Neural crest cell (in vitro differentiated cells): ENCODE measurements around the gene ARHGEF4. TPM values are rescaled to one million over a fixed set of nuclear protein-coding genes. Genes with fewer than 3 reads are reported as not detected.

Experiments
- DNase-seq: peaks from one replicate; pipeline ENCODE4 v3.0.0; 2021; ENCODE audit warnings: low read depth, mixed read lengths, low spot score
- H3K27ac Mint-ChIP-seq: one replicate; pipeline ENCODE4 v1.8.0; 2021; ENCODE audit warnings: mild to moderate bottlenecking, mixed read lengths; ENCODE audit not compliant: unreplicated experiment
- H3K27me3 Mint-ChIP-seq: 2 replicates; pipeline ENCODE4 v1.8.0; 2021; ENCODE audit warnings: low read depth, mild to moderate bottlenecking, mixed read lengths
- H3K36me3 Mint-ChIP-seq: 2 replicates; pipeline ENCODE4 v1.8.0; 2021; ENCODE audit warnings: low read depth, mild to moderate bottlenecking, mixed read lengths
- H3K4me1 Mint-ChIP-seq: 2 replicates; pipeline ENCODE4 v1.8.0; 2021; ENCODE audit warnings: mixed read lengths
- H3K4me3 Mint-ChIP-seq: one replicate; pipeline ENCODE4 v1.8.0; 2021; ENCODE audit warnings: mild to moderate bottlenecking, mixed read lengths
- H3K9me3 Mint-ChIP-seq: 2 replicates; pipeline ENCODE4 v1.8.0; 2021; ENCODE audit warnings: mixed read lengths
- total RNA-seq: library from RNA; stranded (reverse); gene quantifications from 2 replicates; pipeline ENCODE4 v1.2.1, GENCODE V29; 2021
- TF ChIP-seq, protein P1 (sequence below): fragments of 200-600 bp; sonication (generic); conservative IDR thresholded peaks from 2 replicates; pipeline ENCODE4 v1.5.0; 2021; ENCODE audit warnings: antibody characterized with exemption, mild to moderate bottlenecking

The ARHGEF4 gene
- total RNA-seq, 1 donor from 2014 or later, result 22.1 TPM

DNA sequence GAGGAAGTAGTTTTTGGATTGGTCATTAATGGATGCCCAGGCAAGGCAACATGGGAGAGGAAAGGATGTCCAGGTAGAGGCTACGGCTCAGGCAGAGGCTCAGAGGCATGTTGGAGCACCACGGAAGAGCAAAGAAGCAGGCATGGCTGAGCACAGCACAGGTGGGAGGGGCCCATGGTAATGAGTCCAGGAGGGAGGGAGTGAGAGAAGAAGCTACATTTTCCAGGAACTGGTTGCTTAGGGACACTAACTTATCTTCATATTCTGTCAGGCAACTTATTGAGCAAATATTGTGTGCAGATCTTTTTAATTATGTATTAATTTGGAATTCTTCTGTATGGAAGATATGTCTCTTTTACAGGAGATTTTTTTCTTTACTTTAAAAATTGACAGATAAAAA lies 42.2 kb downstream of the ARHGEF4 start:
- no peaks in the 10 kb centered on the region for H3K27me3 Mint-ChIP-seq
- H3K9me3 Mint-ChIP-seq, result peaks cover 5% of the 10 kb centered on the region
- DNase-seq, result no peak
- no peak overlapping the region for H3K4me3 Mint-ChIP-seq
- TF ChIP-seq, protein P1, sequence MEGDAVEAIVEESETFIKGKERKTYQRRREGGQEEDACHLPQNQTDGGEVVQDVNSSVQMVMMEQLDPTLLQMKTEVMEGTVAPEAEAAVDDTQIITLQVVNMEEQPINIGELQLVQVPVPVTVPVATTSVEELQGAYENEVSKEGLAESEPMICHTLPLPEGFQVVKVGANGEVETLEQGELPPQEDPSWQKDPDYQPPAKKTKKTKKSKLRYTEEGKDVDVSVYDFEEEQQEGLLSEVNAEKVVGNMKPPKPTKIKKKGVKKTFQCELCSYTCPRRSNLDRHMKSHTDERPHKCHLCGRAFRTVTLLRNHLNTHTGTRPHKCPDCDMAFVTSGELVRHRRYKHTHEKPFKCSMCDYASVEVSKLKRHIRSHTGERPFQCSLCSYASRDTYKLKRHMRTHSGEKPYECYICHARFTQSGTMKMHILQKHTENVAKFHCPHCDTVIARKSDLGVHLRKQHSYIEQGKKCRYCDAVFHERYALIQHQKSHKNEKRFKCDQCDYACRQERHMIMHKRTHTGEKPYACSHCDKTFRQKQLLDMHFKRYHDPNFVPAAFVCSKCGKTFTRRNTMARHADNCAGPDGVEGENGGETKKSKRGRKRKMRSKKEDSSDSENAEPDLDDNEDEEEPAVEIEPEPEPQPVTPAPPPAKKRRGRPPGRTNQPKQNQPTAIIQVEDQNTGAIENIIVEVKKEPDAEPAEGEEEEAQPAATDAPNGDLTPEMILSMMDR, result no peak
- H3K4me1 Mint-ChIP-seq, result peaks cover 11% of the 10 kb centered on the region
- no peak overlapping the region for H3K27ac Mint-ChIP-seq
- H3K36me3 Mint-ChIP-seq, result peaks cover 8% of the 10 kb centered on the region

- peaks cover 5% of the 10 kb centered on the region for H3K9me3 Mint-ChIP-seq
- H3K36me3 Mint-ChIP-seq, result peaks cover 8% of the 10 kb centered on the region
- H3K27me3 Mint-ChIP-seq, result no peaks in the 10 kb centered on the region
- peaks cover 5% of the 10 kb centered on the region for H3K4me1 Mint-ChIP-seq
- no peak for DNase-seq
- H3K4me3 Mint-ChIP-seq, result no peak overlapping the region
- TF ChIP-seq, protein P1, result no peak
- no peak overlapping the region for H3K27ac Mint-ChIP-seq
Measured at GRCh38 chr2:130882111-130882690, 45.5 kb downstream of the ARHGEF4 start.

DNA sequence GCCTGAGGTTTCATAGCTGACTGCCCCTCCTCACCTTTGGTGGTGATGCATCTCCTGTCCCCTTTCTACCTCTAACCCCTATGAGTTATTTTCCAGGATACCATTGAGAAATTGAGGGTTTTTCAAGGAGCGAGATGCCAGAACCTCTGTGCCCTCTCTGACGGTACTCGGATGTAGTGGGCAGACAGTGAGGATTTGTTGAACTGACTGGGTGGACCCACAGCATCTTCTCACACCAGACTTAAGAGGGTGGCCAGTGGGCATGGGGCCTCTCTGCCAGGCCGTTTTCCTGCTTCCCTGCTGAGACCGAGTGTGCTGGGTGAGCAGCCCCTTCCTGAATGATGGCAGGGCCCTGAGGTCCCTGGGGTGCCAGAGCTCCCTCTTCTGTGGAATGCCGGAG lies 46.3 kb downstream of the ARHGEF4 start:
- TF ChIP-seq, protein P1, result no peak

GRCh38 chr2:130883496-130883895 lies 46.8 kb downstream of the ARHGEF4 start:
- Mint-ChIP-seq H3K27me3 (no peaks in the 10 kb centered on the region), H3K36me3 (peaks cover 8% of the 10 kb centered on the region)
- TF ChIP-seq, protein P1, result no peak

More for the DNA sequence above, 46.3 kb downstream of the ARHGEF4 start:
- no peak for DNase-seq
- no peak overlapping the region for H3K4me3 Mint-ChIP-seq
- peaks cover 5% of the 10 kb centered on the region for H3K4me1 Mint-ChIP-seq
- H3K36me3 Mint-ChIP-seq, result peaks cover 8% of the 10 kb centered on the region
- H3K27me3 Mint-ChIP-seq, result no peaks in the 10 kb centered on the region
- H3K9me3 Mint-ChIP-seq, result peaks cover 5% of the 10 kb centered on the region
- H3K27ac Mint-ChIP-seq, result no peak overlapping the region

GRCh38 chr2:130884013-130884412 lies 47.3 kb downstream of the ARHGEF4 start:
- H3K4me3 Mint-ChIP-seq, result no peak overlapping the region
- TF ChIP-seq, protein P1, result no peak
- no peaks in the 10 kb centered on the region for H3K4me1 Mint-ChIP-seq
- H3K27ac Mint-ChIP-seq, result no peak overlapping the region
- peaks cover under 1% of the 10 kb centered on the region for H3K9me3 Mint-ChIP-seq
- H3K27me3 Mint-ChIP-seq, result no peaks in the 10 kb centered on the region
- DNase-seq, result no peak
- H3K36me3 Mint-ChIP-seq, result peaks cover 2% of the 10 kb centered on the region

More at GRCh38 chr2:130883496-130883895, 46.8 kb downstream of the ARHGEF4 start:
- H3K4me1 Mint-ChIP-seq, result peaks cover 5% of the 10 kb centered on the region
- peaks cover 5% of the 10 kb centered on the region for H3K9me3 Mint-ChIP-seq
- DNase-seq, result no peak
- H3K4me3 Mint-ChIP-seq, result no peak overlapping the region
- H3K27ac Mint-ChIP-seq, result no peak overlapping the region
